Liver (tissue), 9 donors: ENCODE results near the gene VPREB1. TPM values are rescaled to one million over a fixed set of nuclear protein-coding genes. Genes with fewer than 3 reads are reported as not detected.

Experiments
- DNase-seq: peaks from one replicate; pipeline ENCODE4 v3.0.0-alpha.2; 2017; ENCODE audit warnings: low spot score
- H3K27ac ChIP-seq, 2 donors: one replicate each; pipeline ENCODE4 v1.7.0; 2013; ENCODE audit warnings: inconsistent platforms in 2 of 2, low read length in 2 of 2, control low read depth in 1 of 2, low read depth in 1 of 2, mild to moderate bottlenecking in 1 of 2
- H3K27me3 ChIP-seq, 4 donors: one replicate each; pipeline versions ENCODE4 v1.6.1 to v1.7.0; 2013; ENCODE audit warnings: low read length in 3 of 4, inconsistent platforms in 1 of 4, mild to moderate bottlenecking in 1 of 4, moderate library complexity in 1 of 4; ENCODE audit not compliant: control insufficient read depth in 4 of 4, insufficient read depth in 4 of 4
- H3K36me3 ChIP-seq, 4 donors: one replicate each; pipeline versions ENCODE4 v1.6.1 to v1.7.0; 2013; ENCODE audit warnings: low read length in 3 of 4, mild to moderate bottlenecking in 3 of 4, low read depth in 1 of 4, moderate library complexity in 1 of 4; ENCODE audit not compliant: control insufficient read depth in 4 of 4, insufficient read depth in 3 of 4
- H3K4me1 ChIP-seq, 4 donors: one replicate each; pipeline versions ENCODE4 v1.6.1 to v1.7.0; 2013; ENCODE audit warnings: low read length in 3 of 4, mild to moderate bottlenecking in 3 of 4, moderate library complexity in 1 of 4; ENCODE audit not compliant: control insufficient read depth in 4 of 4, insufficient read depth in 4 of 4
- H3K4me3 ChIP-seq, 3 donors: one replicate each; pipeline versions ENCODE4 v1.6.1 to v1.7.0; 2013; ENCODE audit warnings: low read length in 3 of 3, control low read depth in 1 of 3, low read depth in 1 of 3, mild to moderate bottlenecking in 1 of 3
- H3K9ac ChIP-seq, 2 donors: one replicate each; pipeline ENCODE4 v1.7.0; 2013; ENCODE audit warnings: low read length in 2 of 2, mild to moderate bottlenecking in 2 of 2, moderate library complexity in 2 of 2, control low read depth in 1 of 2, low read depth in 1 of 2
- H3K9me3 ChIP-seq, 4 donors: one replicate each; pipeline versions ENCODE4 v1.6.1 to v1.7.0; 2013; ENCODE audit warnings: low read length in 3 of 4; ENCODE audit not compliant: control insufficient read depth in 4 of 4
- FOXA1 ChIP-seq: IDR thresholded peaks from 2 replicates; pipeline ENCODE4 v1.6.1; 2016; ENCODE audit warnings: antibody characterized with exemption
- FOXA2 ChIP-seq: IDR thresholded peaks from 2 replicates; pipeline ENCODE4 v1.6.1; 2016; ENCODE audit warnings: antibody characterized with exemption
- GABPA ChIP-seq, 2 donors: IDR thresholded peaks in 1 of 2; conservative IDR thresholded peaks in 1 of 2; 2 replicates each; pipeline ENCODE4 v1.6.1; 2016; ENCODE audit warnings: antibody characterized with exemption in 2 of 2, mild to moderate bottlenecking in 1 of 2, moderate library complexity in 1 of 2
- HNF4A ChIP-seq, 2 donors: conservative IDR thresholded peaks; 2 replicates each; pipeline ENCODE4 v1.6.1; 2016; ENCODE audit warnings: antibody characterized with exemption in 2 of 2, mild to moderate bottlenecking in 2 of 2
- JUND ChIP-seq, 2 donors: IDR thresholded peaks; 2 replicates each; pipeline ENCODE4 v1.6.1; 2016; ENCODE audit warnings: antibody characterized with exemption in 2 of 2
- NR2F2 ChIP-seq: IDR thresholded peaks from 2 replicates; pipeline ENCODE4 v1.6.1; 2016; ENCODE audit warnings: antibody characterized with exemption
- RAD21 ChIP-seq, 2 donors: IDR thresholded peaks; 2 replicates each; pipeline ENCODE4 v1.6.1; 2016; ENCODE audit warnings: antibody characterized with exemption in 2 of 2, mild to moderate bottlenecking in 2 of 2
- RXRA ChIP-seq, 2 donors: IDR thresholded peaks; 2 replicates each; pipeline ENCODE4 v1.6.1; 2017 to 2018; ENCODE audit warnings: antibody characterized with exemption in 2 of 2, mild to moderate bottlenecking in 1 of 2
- TAF1 ChIP-seq: conservative IDR thresholded peaks from 2 replicates; pipeline ENCODE4 v1.6.1; 2016; ENCODE audit warnings: antibody characterized with exemption, mild to moderate bottlenecking
- YY1 ChIP-seq: IDR thresholded peaks from 2 replicates; pipeline ENCODE4 v1.6.1; 2016; ENCODE audit warnings: antibody characterized with exemption, mild to moderate bottlenecking
- WGBS: extraction: QIAGEN DNeasy Blood & Tissue Kit; methylation state at CpG from one replicate; pipeline ENCODE4 v1.1.7; 2013; 5-methylcytosine and 5-hydroxymethylcytosine counted together
- polyA plus RNA-seq, 2 donors: library from polyadenylated mRNA; stranded (reverse) in 1 of 2; unstranded in 1 of 2; fragments of 200-250 nt in 1 of 2; fragments of >200 nt in 1 of 2; fragmentation: Nextera tagmentation in 1 of 2; extraction: Ambion mirVana in 1 of 2; gene quantifications; one replicate each; pipeline versions ENCODE4 v1.2.1 to v1.2.3, GENCODE V29; 2013 to 2015
- total RNA-seq, 2 donors: library from RNA; depleted of rRNA; stranded (reverse); fragments of >200 nt; gene quantifications; one replicate each; pipeline ENCODE4 v1.2.3, GENCODE V29; 2014
- TF ChIP-seq, protein P1 (sequence below): IDR thresholded peaks from 2 replicates; pipeline ENCODE4 v1.6.1; 2016; ENCODE audit warnings: antibody characterized with exemption
- TF ChIP-seq, protein P2 (sequence below): fragments of 150-350 bp; IDR thresholded peaks from 2 replicates; pipeline ENCODE4 v1.5.1; 2017; ENCODE audit warnings: improper control_type of control experiment, low read depth, low read length; ENCODE audit not compliant: missing input control
- donor health status: healthy.
- donor health status: healthy.
- donor health status: healthy.
- donor health status: healthy.
- donor health status: healthy.

VPREB1 gene
- total and polyA plus RNA-seq, 4 donors = 1.1 TPM; not detected in 3

DNA sequence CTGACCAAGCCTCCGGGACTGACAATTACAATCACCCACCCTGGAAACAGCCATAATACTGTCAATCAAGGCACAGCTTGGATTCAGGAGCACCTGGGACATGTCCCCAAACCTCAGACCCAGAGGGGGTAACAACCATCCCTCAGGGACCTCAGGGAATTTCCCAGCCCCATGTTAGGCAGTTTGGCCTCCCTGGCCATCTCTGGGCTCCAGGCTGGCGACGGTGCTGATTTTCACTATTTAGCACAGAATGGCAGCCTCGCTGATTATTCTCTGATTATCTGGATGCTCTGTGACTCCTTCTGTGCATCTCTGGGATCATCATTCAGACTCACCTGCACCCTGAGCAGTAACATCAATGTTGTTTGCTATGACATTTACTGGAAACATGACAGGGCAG is 45.8 kb upstream of the VPREB1 start (continued):
- TF ChIP-seq HNF4A (conservative IDR thresholded peaks at IDR 0.05) (no peak), TAF1 (no peak), NR2F2 (no peak), GABPA (IDR thresholded peaks at IDR 0.05 in 1 of 2, conservative IDR thresholded peaks at IDR 0.05 in 1 of 2) (no peak), RAD21 (IDR thresholded peaks at IDR 0.05) (no peak), JUND (IDR thresholded peaks at IDR 0.05) (no peak)

DNA sequence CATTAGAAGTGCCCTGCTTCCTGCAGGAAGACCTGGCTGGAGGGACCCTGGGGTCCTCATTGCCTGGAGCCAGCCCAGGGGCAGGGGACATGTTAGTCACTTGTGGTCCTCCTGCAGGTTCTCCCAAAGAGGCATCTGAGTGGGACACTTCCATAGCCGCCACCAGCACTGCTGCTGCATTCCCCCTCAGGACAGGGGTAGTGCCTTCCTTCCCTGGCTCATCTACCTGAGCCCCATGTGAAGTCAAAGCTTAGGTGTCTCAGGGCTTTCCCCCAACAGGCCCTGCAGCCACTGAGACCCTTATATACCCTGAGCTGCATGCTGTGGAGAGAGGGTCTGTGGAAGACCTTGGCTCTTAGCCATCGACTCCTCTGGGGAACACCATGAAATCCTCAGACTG is 45.0 kb upstream of the VPREB1 start:
- Histone ChIP-seq H3K9me3 (no peaks in the 10 kb centered on the region), H3K9ac (no peak overlapping the region), H3K36me3 (no peaks in the 10 kb centered on the region), H3K27me3 (peaks cover 0 to 8% (median 4%) of the 10 kb centered on the region in 4 donors), H3K4me3 (no peak overlapping the region), H3K27ac (no peak overlapping the region), H3K4me1 (no peaks in the 10 kb centered on the region)
- DNase-seq = no peak
- 90% methylated on average over 2 of the region's 2 CpGs for WGBS
- TF ChIP-seq TAF1 = no peak
- TF ChIP-seq RAD21 (IDR thresholded peaks at IDR 0.05) = no peak
- TF ChIP-seq RXRA (IDR thresholded peaks at IDR 0.05) = no peak

DNA sequence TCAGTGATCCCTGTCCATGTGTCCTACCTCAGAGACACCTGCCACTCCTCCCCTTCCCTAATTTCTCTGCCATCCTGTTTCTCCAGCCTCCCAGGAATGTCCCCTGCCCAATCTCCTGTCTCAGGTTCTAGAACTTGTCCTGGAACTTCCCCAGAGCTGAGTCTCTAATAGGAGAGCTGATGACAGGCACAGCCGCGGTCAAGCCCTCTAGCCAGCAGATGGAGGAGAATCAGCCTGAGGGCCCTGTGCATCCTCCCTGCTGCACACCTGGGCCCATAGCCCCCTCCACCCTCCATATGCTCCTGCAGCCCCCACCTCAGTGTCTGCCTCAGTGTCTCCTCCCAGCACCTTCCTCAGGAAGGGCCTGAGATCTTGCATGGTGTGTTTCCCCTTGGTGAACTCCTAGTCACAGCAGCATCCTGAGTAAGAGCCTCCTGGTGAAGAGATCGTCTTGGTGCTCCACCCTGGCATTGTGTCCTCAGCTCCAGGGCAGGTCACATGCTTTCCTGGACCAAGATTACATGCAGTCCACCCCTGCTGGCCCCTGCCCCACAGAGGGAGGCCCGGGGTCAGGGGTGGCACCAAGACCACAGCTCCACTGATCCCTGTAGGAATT is 43.9 kb upstream of the VPREB1 start:
- H3K27me3 ChIP-seq = peaks cover 0 to 8% (median 4%) of the 10 kb centered on the region in 4 donors
- no peaks in the 10 kb centered on the region for H3K4me1 ChIP-seq
- no peak for DNase-seq
- H3K36me3 ChIP-seq = no peaks in the 10 kb centered on the region
- TF ChIP-seq FOXA2 = no peak
- no peak for TF ChIP-seq FOXA1
- TF ChIP-seq, protein P1, sequence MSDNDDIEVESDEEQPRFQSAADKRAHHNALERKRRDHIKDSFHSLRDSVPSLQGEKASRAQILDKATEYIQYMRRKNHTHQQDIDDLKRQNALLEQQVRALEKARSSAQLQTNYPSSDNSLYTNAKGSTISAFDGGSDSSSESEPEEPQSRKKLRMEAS = no peak
- TF ChIP-seq YY1 = no peak
- TF ChIP-seq NR2F2 = no peak
- H3K4me3 ChIP-seq = no peak overlapping the region
- no peaks in the 10 kb centered on the region for H3K9me3 ChIP-seq
- no peak overlapping the region for H3K27ac ChIP-seq
- H3K9ac ChIP-seq = no peak overlapping the region
- WGBS = 55% methylated on average over 4 of the region's 4 CpGs

DNA sequence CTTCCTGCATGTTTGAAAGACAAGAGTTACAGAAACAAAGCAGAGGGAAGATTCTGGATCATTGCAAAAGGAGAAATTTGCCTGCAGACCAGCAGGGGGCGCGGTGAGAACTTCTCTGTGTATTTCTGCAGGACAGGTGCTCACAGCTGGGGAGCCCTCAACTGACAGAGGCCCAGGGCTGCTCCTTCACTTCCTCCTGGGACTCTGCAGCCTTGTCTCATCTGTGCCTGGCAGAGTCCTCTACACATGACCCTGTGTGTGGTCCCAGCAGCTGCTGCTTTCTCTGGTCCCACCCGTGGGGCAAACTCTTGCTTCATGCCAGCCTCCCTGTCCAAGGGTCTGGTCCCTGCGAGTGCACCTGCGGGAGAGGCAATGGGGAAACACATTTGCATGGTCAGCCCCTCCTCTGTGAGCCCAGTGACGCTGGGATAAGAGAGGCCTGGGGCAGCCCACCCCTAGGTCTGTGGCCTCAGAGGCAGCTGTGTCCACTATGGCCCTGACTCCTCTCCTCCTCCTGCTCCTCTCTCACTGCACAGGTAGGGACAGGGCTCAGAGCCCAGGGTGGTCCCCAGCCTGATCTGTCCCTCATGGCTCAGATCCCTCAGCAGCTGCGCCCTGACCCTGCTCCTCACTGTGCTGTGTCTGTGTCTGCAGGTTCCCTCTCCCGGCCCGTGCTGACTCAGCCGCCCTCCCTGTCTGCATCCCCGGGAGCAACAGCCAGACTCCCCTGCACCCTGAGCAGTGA is 43.2 kb upstream of the VPREB1 start:
- TF ChIP-seq GABPA (IDR thresholded peaks at IDR 0.05 in 1 of 2, conservative IDR thresholded peaks at IDR 0.05 in 1 of 2) (no peak), FOXA2 (no peak), TAF1 (no peak), RAD21 (IDR thresholded peaks at IDR 0.05) (peak in 1 of 2 donors; percentile 44)
- TF ChIP-seq, protein P2, sequence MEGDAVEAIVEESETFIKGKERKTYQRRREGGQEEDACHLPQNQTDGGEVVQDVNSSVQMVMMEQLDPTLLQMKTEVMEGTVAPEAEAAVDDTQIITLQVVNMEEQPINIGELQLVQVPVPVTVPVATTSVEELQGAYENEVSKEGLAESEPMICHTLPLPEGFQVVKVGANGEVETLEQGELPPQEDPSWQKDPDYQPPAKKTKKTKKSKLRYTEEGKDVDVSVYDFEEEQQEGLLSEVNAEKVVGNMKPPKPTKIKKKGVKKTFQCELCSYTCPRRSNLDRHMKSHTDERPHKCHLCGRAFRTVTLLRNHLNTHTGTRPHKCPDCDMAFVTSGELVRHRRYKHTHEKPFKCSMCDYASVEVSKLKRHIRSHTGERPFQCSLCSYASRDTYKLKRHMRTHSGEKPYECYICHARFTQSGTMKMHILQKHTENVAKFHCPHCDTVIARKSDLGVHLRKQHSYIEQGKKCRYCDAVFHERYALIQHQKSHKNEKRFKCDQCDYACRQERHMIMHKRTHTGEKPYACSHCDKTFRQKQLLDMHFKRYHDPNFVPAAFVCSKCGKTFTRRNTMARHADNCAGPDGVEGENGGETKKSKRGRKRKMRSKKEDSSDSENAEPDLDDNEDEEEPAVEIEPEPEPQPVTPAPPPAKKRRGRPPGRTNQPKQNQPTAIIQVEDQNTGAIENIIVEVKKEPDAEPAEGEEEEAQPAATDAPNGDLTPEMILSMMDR = peak; percentile 67
- no peaks in the 10 kb centered on the region for H3K36me3 ChIP-seq
- WGBS = 48% methylated on average over 11 of the region's 11 CpGs
- DNase-seq = peak; percentile 57
- no peaks in the 10 kb centered on the region for H3K9me3 ChIP-seq
- no peak overlapping the region for H3K27ac ChIP-seq
- H3K4me1 ChIP-seq = no peaks in the 10 kb centered on the region
- H3K9ac ChIP-seq = no peak overlapping the region
- H3K27me3 ChIP-seq = peaks cover 0 to 8% (median 4%) of the 10 kb centered on the region in 4 donors
- no peak overlapping the region for H3K4me3 ChIP-seq
